NCI-H187 treated with DMSO at 0.1 percent for 48 hours (cell line): ENCODE data around the gene POLR3H.

ENCODE experiments used
- DNase-seq: peaks from one replicate; lab custom pipeline; 2025; lab: John Stamatoyannopoulos, UW

Gene POLR3H

DNA sequence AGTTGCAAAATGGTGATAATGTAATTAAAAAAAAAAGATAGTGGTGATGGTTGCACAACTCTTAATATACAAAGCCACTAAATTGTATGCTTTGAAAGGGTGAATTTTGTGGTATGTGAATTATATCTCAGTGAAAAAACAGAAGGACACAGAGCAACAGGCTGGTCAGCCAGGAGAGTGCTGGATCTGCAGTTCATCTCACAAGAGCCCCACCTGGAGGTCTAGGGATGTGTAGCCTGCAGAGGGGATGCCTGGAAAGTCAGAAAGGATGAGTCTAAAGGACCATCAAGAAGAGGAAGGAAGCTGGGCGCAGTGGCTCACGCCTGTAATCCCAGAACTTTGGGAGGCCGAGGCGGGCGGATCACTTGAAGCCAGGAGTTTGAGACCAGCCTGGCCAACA lies 9.0 kb downstream of the POLR3H start:
- no peak for DNase-seq

GRCh38 chr22:41534219-41534618 lies 10.1 kb downstream of the POLR3H start:
- DNase-seq, result no peak

- DNase-seq, result no peak
These were observed 11.1 kb downstream of the POLR3H start for GRCh38 chr22:41532908-41533825.

- DNase-seq, result no peak
These were observed 12.4 kb downstream of the POLR3H start for GRCh38 chr22:41531715-41532477.

DNA sequence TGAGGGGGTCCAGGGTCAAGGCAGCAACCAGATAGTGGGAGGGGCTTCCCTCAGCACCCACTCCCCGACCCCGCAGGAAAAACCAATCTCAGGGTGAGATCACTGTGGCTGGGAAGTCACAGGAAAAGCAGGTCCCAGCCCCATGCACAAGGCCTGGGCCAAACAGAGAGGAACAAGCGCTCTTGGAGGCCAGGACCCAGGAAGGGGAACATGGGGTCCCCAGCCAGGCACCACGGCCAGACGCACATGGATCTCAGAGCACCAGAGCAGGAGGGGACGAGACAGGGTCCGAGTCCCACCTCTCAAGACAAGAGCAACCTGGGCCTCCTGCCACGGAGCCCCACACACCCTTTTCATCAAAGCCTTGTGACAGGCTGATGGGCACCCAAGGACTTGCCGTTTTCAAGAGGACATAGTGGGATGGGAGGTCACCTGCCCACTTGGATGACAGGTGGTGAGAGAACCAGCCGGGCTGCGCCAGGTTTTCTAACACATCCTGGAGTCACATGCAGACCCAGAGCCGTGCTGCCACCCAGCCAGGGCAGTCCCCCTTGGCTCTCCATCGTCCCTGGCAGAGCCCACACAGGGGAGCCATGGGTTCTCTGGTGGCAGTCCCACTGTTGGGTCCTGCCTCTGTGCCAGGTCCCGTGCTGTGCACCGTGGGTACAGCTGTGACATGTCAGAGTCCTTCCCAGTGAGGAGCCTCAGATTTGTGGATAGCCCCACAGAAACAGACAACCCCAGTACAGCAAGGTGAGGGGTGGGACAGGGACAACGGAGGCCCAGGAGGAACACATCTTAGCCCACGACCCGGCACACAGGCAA lies 13.2 kb downstream of the POLR3H start:
- DNase-seq, result no peak

GRCh38 chr22:41528938-41529561 lies 15.2 kb downstream of the POLR3H start:
- no peak for DNase-seq

GRCh38 chr22:41528132-41528766 lies 16.0 kb downstream of the POLR3H start:
- DNase-seq, result no peak

GRCh38 chr22:41526830-41527799 lies 17.2 kb downstream of the POLR3H start:
- no peak for DNase-seq

GRCh38 chr22:41526226-41526829 lies 17.9 kb downstream of the POLR3H start:
- no peak for DNase-seq

- DNase-seq, result no peak
These were observed 18.6 kb downstream of the POLR3H start for GRCh38 chr22:41525450-41526225.

DNA sequence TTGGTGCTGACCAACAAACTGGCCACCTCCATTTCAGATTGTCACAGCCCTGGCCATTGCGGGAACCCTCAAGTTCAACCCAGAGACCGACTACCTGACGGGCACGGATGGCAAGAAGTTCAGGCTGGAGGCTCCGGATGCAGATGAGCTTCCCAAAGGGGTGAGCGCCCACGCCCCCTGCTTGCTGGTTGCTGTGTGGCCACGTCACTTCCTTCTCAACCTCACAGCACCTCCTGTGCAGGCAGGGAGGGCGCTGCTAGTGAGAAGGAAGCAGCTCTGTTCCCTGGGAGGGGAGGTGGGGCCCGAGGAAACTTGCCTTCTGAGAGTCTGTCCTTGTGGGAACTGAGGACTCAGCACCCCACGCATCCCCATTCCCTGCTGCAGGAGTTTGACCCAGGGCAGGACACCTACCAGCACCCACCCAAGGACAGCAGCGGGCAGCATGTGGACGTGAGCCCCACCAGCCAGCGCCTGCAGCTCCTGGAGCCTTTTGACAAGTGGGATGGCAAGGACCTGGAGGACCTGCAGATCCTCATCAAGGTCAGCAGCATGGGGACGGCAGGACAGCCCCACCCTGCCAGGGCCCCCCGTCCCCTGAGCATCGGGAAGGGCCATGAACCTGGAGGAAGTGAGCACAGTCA lies 19.3 kb downstream of the POLR3H start:
- no peak for DNase-seq

GRCh38 chr22:41524251-41524661 lies 20.0 kb downstream of the POLR3H start:
- no peak for DNase-seq

DNA sequence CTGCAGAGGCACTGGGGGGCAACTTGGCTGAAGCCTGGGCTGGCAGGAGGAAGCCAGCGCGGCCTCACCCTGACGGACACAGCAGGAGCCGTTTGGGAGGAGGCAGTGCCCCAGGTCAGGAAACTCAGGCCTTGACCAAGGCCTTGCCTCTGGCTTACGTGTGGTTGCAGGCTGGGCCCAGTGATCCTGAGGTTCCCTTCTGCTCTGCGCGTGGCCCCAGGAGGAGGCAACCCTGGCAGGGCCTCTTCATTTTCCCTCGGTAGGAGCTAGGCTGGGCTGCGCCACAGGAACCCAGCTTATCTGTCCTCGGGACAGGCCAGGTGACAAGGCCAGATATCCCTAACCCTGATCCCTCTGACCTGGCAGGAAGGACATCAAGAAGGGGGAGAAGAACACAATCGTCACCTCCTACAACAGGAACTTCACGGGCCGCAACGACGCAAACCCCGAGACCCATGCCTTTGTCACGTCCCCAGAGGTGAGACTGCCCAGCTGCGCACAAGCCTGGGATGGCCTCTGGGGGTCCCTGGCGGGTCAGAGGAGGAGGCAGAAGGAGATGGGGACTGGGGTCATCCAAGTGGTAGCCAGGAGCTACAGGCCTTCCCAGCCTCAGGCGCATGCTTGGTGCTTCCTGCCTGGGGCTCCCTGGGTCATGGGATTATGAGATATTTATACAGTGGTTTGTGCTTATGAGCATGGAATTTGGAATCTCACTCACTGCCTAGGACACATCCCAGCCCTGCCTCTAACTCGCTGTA lies 20.6 kb downstream of the POLR3H start:
- DNase-seq, result no peak

- no peak for DNase-seq
These were observed 21.5 kb downstream of the POLR3H start for GRCh38 chr22:41522813-41523212.

DNA sequence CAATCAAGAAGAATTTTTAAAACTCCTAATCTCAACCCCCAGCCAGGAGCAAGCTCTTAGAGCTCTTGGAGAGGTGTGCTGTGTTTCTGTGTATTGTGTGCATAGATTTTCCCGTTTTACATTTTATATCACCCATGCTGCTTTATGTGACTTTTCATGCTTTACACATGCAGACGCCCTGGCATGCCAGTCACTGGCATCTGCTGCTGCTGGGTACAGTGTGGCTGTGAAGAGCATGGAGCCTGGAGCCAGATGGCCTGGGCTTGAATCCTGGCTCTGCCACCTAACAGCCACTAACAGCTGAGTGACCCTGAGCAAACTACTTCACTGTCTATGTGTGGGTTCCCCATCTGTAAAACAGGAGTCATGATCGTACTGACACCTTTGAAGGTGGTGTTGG lies 23.1 kb downstream of the POLR3H start:
- DNase-seq, result no peak

- no peak for DNase-seq
These were observed 26.3 kb downstream of the POLR3H start for GRCh38 chr22:41518048-41518347.

- no peak for DNase-seq
These were observed 26.9 kb downstream of the POLR3H start for GRCh38 chr22:41517172-41518047.
